ENCODE data around the gene PSORS1C1.

DNA sequence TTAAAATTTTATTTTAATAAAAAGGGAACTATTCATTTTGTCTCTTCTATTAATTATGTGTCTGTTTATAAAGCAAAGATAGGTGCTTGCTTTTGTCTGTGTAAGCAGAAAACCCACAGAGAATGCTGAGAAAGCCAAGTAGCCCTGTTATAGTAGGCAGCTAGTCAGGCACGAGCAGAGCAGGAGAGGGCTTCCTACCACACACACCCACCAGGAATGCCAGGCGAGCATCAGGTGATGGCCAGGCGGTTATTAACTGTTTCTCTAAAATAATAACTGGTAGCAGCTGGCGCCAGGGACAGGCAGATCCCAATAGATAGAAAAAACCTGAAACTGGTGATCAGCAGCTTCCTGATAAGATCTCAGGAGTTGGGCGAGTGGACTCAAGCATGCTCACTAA lies 17.9 kb upstream of the PSORS1C1 start:
- TF ChIP-seq, protein P1, sequence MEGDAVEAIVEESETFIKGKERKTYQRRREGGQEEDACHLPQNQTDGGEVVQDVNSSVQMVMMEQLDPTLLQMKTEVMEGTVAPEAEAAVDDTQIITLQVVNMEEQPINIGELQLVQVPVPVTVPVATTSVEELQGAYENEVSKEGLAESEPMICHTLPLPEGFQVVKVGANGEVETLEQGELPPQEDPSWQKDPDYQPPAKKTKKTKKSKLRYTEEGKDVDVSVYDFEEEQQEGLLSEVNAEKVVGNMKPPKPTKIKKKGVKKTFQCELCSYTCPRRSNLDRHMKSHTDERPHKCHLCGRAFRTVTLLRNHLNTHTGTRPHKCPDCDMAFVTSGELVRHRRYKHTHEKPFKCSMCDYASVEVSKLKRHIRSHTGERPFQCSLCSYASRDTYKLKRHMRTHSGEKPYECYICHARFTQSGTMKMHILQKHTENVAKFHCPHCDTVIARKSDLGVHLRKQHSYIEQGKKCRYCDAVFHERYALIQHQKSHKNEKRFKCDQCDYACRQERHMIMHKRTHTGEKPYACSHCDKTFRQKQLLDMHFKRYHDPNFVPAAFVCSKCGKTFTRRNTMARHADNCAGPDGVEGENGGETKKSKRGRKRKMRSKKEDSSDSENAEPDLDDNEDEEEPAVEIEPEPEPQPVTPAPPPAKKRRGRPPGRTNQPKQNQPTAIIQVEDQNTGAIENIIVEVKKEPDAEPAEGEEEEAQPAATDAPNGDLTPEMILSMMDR (IDR thresholded peaks at IDR 0.05; ENCODE audit: poor library complexity) = no peak
- no peak for TF ChIP-seq EZH2phosphoT487 (IDR thresholded peaks at IDR 0.05; ENCODE audit: low read depth, severe bottlenecking, unreplicated experiment)
